Measurements from ENCODE around the gene GPX4.
A peak's percentile ranks its signal among the peaks of the same experiment; 100 is the strongest.

GPX4 gene

DNA sequence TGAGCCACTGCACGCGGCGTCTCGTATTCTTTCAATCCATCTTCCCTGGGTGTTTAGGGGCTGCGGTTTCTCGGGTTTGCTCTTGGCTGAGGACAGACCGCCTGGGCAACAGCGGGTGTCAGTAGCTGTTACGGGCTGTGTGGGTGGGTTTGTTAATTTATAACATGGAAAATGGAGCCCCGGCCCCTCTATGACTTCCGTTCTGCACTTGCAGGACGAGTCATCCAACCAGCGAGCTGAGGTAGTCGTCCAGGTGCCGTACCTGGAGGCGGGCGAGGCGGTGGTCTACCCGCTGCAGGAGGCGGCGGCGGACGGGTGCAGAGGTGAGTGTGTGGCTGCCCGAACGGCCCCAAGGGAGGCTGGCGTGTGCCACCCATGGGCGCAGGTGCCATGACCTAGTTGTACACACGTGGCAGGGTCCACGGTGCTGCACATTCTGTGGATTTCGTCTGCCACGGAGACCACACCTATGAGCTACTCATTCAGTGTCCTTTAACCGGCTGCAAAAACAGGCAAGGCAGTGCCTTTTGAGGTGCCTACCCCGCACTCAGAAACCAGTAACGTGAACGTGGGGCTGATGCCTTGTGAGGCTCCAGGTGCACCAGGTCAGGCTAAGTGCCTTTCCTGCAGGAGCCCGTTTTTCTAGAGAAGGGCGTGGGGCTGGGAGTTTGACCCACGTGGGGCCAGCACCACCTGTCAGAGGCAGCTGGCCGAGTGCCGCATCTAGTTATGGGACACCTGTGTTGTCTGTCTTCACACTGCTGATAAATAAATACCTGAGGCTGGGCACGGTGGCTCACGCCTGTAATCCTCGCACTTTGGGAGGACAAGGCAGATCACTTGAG lies 19.5 kb upstream of the GPX4 start:
- no peak for DNase-seq (ENCODE audit: low spot score)

DNA sequence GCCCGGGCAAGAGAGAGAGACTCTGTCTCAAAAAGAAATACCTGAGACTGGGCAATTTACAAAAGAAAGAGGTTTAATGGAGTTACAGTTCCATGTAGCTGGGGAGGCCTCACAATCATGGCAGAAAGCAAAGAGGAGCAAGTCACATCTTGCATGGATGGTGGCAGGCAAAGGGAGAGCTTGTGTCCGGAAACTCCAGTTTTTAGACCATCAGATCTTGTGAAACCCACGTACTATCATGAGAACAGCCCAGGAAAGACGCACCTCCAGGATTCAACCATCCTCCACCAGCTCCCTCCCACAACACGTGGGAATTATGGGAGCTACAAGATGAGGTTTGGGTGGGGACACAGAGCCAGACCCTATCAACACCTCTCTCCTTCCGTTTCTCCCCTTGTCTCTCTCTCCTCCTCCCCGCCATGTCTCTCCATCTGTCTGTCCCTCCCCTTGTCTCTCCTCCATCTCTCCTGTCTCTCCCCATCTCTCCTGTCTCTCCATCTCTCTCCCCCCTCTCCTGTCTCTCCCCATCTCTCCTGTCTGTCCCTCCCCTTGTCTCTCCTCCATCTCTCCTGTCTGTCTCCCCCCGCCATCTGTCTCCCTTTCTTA lies 18.6 kb upstream of the GPX4 start:
- DNase-seq (ENCODE audit: low spot score): no peak

DNA sequence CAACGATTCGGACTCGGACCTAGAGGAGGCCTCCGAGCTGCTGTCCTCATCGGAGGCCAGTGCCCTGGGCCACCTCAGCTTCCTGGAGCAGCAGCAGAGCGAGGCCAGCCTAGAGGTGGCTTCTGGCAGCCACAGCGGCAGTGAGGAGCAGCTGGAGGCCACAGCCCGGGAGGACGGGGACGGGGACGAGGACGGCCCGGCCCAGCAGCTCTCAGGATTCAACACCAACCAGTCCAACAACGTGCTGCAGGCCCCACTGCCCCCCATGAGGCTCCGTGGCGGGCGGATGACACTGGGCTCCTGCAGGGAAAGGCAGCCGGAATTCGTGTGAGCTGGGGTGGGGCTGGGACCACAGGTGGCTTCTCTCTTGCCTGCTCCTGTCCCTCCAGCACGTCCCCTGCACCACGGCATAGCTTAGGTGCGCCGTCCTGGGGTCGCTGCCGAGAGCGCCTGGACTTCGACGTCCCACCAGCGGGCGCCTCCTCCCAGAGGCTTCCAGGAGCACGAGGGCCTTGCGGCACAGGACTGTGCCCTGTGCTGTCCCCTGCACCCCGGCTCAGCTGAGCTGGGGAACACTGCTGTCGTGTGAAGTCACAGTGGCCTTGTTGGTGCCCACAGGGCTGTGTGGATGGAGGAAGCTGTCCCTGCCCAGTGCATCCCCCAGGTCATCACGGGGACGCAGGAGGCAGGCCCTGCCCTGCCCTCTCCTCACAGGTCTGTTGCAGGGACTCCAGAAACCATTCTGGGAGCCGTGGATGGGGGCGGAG lies 17.9 kb upstream of the GPX4 start:
- no peak for DNase-seq (ENCODE audit: low spot score)

DNA sequence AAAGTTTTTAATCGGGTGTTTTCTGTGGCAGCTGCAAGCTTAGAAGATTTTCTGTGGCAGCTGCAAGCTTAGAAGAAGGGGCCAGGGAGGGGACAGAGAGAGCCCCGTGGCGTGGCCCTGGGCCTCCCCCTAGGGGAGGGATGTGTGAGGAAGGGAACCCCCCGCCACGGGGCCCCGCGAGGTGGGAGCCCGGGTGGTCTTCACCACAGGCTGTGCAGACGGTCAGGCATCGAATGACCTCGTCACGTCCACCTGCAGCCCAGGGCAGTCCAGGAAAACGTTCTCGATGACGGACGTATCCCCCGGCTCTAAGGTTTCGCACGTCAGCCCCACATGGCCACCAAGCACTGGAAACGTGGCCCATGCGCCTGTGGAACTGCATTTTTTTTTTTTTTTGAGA lies 17.2 kb upstream of the GPX4 start:
- DNase-seq (ENCODE audit: low spot score): no peak

DNA sequence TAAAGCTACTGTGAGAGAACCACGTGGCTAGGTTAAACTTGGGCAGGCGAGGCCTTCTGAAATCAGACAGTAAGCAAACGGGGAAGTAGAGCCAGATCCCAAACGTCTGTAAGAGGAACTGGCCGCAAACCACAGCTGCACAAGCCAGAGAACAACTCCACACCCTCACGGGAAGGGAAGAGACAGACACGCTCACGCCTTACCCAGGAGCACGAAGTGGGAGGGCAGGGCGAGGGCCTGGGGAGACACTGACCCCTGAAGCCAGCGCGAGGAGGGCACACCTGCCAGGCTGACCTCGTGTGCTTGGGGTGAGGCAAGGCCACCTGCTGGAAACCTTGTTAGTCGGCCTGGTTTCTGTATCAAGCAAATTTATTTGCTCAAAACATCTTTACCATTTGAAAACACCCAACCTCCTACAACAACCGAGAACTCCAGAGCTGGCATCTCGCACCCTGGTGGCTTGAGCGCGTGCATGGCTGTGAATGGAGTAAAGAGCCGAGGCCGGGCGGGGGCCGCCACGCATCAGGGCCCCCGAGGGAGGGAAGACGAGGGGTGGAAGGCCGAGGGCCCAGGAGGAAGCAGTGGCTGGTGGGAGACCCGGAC lies 15.9 kb upstream of the GPX4 start:
- DNase-seq (ENCODE audit: low spot score): no peak

DNA sequence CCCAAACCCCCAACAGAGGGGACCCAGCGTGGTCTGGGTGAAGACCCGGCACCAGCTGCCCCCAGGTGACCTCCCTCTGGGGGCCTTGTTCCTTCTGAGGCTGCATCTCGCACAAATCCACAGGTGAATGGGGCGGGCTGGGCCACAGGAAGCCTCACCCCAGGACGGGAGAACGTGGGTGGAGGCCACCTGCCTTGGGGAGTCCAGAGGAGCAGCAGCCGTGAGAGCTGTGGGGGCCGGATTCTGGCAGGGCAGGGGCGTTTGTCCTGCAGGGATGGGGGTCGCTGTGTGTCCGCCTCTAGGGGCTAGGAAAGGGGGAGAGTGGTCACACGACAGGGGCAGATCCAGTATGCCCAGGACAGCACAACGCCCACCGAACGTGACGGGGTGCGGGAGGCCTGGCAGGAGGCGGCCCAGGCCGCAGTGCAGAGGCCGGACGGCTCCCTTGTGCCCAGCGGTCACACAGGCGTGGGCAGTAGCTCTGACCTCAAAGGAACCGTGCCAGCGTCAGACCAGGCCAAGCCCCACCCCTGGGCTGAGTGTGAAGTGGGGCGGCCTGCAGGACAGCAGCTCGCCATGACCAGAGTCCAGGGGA lies 15.3 kb upstream of the GPX4 start:
- no peak for DNase-seq (ENCODE audit: low spot score)

DNA sequence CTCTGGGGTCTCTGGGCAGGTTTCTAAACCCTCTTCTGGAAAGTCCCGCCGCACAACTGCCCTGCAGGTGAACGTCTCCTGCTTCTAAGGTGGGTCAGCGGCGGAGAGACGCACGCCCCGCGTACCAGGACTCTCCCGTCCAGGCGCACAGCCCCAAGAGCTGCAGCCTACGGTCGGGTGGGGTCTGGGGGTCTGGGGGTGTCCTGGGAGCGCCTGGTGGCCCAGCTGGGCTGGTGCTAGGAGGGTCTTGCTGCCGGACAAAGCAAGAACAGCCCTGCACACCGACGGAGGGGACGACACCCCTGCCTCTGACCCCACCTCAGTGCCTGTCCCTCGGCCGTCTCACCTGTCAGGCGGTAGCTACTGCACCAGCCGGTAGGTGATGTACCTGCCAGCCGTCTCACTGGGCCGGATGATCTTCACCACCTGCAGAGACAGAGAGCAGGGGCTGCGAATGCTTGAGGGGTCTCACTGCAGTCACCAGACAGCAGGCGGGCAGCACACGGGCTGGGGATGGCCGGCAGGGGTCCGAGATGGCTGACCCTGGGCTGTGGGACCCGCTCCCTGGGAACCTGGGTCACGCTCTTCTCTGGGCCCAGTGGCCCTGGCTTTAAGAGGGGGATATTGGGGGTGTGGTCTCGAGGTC lies 14.5 kb upstream of the GPX4 start:
- no peak for DNase-seq (ENCODE audit: low spot score)

DNA sequence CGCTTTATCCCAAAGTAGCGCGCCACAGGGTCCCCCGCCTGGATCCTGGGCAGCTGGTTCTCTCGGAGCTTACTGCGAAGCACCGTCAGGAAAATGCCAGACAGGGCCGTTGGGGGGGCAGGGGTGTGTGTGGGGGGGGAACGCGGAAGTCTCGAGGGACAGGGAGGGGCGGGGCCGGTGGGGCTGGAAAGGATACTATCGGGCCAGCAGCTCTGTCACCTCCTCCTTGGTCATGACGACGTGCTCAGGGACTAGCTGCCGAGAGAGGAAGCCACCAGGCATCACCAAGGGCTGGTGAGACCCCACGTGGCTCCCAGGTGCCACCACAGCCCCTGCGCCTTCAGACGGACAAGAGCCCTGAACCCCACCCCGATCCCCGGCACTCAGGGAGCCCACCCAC lies 13.9 kb upstream of the GPX4 start:
- no peak for DNase-seq (ENCODE audit: low spot score)

DNA sequence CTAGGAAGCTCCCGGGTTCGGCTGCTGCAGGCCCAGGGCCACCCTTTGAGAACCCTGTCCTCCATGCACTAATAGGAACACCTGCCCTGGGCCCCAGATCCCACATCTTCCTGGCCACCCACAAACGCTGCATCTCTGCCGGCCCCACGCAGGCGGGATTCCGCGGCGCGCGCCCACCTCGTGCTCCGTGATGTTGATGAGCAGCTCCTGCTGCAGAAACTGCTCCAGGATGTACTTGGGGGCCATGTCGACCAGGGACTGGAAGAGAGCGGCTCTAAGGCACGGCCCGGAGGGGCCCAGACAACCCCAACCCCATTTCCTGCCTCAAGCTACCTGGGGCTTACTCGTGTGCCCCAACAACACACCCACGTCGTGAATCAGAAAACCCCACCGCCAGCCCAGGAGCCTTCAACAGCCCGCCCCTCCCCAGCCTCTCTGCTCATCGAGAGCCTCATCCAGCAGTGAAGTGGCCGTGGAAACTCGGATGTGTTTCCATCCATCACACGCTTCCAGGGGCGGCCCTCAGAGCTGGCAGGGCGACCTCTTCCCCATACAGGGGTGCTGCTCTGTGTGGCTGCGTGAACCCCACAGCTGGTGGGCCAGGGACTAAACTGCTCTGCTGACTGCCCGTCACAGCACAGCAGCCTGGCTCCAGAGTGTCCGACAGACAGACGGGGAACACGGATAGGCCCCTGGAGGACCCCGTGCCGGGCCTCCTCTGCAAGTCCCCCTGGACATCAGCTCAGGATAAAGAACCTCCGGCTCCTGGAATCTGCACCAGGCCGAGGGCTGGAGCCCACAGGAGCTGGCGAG lies 12.9 kb upstream of the GPX4 start:
- no peak for DNase-seq (ENCODE audit: low spot score)

DNA sequence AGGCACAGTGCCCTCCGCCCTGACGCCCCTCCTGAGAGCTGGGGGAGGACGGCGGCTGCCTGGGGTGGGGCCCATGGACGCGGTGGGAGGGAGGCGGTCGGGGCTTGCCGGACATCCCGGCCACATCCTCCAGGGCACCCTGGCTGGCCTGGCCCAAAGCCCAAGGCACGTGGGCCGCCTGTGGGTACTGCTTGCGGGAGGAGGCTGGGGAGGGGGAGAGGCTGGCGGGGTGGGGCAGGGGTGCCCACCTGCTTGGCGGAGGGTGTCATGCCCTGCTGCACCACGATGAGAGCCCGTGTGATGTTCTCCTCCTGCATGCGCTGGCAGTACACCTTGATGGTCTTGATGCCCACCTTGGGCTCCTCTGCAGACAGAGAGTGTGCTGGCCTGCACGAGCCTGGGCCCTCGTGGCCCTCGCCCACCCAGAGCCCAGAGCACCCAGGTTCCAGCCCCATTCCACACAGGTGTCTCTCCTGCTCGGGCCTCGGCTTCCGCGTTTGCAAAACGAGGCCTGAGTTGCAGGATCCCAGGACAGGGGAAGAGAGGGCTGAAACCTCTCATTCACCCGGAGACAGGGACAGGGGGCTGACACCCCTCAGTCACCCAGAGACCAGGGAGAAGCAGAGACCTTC lies 12.1 kb upstream of the GPX4 start:
- no peak for DNase-seq (ENCODE audit: low spot score)

DNA sequence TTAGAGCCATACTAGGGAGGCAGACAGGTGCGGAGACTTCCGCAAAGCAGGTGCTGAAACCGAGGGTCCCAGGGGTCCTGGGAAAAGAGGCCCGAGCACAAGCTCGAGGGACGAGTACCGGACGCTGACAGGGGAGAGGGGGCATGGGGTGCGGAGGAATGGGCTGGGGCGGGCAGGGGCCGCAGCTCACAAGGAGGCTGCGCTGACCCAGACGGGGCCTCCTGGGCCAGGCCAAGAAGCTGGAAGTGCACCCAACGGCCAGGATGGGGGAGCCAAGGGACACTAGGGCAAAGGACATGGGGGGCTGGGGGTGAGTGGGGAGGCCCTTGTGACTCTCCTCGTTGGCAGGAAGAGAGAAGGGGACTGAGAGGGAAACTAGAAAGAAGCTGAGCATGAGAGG lies 10.5 kb upstream of the GPX4 start:
- no peak for DNase-seq (ENCODE audit: low spot score)

DNA sequence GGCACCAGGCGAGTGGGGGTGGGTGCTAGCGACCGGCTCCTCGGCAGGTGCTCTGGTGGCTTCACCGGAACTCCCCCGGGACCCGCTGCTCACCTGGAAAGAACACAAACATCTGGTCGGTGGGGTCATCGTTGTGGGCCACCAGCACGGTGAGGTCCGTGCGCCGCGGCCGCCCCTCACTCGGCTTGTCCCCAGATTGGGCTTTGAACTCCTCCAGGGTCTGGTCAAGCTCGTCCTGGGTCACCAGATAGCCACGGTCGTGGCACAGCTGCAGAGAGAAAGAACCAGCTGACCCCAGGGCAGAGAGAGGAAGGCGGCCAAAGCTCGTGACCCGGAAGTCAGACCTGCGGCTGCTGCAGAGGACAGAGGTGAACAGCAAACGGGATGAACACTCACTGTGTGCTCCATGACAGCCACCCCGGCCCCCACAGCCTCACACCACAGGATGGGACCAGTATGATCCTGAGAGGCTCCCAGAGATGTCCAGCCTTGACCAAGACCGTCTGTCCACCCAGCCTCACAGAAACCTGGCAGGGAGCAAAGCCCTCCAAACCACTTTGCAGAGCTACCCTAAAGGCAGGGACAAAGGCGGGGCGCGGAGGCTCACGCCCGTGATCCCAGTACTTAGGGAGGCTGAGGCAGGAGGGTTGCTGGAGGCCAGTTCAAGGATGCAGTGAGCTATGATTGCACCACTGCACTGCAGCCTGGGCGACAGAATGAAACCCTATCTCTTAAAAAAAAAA lies 9.8 kb upstream of the GPX4 start:
- DNase-seq (ENCODE audit: low spot score): no peak

DNA sequence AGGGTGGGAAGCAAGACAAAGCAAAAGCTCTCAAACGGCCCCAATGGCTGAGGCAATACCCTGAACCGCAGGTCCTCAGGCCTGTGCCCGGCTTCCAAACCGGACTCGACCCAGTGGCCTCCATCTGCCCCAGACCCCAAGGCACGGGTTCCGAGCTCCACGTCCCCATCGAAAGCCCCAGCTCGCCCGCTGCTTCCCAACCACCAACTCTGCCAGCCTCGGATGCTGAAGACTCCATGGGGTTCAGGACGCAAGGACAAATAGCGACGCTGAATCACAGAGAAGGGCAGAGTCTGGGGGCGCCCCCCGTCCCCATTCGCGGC lies 9.2 kb upstream of the GPX4 start:
- no peak for DNase-seq (ENCODE audit: low spot score)

DNA sequence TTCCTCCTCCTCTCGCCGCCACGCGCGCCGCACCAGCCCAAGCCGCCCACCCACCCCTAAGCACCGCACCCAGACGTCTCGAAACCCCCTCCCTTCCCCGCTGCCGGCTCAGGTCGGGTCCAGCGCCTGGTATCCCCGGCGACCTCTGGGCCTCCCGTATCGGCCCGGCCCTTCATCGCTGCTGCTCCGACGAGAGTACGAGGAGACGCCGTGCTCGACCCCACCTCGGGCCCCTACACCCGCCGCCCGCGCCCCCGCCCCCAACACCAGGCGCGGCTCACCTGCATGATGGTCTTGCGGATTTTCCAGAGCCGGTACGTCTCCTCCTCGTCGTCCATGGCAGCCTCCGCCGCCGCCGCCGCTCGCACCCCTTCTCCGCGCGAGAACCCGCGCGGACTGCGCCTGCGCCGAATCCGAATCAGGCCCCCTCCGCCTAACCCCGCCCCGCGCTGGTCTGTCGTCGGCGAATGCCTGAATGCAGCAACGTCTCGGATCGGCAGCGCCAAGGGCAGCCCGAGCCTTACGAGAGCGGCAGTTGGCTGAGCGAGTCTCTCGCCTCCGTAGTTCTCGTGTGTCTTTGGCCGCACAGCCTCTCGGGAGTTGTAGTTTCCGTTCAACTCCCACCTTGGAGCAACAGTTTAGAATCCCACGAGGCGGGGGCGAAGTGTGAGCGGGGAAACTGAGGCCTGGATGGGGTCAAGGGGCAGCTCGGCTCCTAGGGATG lies 8.7 kb upstream of the GPX4 start, which contains the start of gene POLR2E:
Gene POLR2E, minus strand, starts transcription at position 398 of the 724 bp plus-strand sequence. Its CDS starts 60 bp downstream, at position 338.
- DNase-seq (ENCODE audit: low spot score): peak; percentile 98

DNA sequence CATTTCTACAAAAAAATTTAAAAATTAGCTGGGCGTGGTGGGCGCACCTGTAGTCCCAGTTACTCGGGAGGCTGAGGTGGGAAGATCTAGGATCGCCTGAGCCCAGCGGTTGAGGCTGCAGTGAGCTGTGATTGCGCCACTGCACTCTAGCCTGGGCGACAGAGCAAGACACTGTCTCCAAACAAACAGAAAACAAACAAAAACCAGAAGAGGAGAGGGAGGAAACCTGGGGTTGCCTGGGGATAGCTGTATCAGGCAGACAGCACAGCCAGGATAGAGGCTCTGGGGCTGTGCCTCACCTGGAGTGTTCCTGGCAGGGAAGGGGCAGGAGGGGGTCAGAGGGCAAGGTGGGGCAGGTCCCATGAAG lies 6.0 kb upstream of the GPX4 start:
- DNase-seq (ENCODE audit: low spot score): no peak

DNA sequence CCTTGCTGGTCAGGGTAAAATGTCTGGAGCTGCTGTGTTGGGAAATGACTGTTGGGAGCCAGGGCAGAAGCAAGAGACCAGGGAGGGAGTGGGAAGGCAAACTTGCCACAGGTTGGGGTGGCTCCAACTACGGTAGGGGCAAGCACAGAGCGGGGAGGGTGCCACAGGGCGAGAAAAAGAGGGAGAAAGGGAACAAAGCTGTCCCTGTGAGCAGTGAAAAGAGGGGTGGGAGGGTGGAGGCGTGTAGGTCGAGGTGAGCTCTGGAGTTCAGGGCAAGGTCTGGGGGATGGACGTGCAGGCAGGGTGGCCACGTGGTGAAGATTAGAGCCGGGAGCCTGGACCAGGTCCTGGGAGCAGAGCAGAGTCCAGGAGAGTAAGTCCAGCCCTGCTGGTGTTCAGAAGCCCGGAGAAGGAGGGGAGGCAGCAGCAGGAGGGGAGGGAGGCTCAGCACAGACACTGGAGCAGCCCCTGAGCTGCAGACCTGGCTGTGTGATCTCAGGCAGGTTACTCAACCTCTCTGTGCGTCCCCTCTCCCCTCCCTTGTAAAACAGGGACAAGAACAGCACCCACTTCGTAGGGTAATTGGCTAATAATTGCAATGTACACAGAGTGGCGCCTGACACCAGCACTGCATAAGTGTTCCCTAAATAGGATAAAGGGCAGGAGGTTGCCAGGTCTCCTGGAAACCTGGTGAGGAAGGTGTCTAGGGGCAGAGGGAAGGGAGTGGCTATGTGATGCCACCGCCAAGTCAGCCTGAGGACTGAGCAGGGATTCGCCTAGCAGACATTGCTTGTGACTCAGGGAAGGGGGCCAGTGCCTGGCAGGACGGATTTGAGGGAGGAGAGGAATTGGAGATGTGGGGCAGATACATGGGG lies 5.4 kb upstream of the GPX4 start:
- DNase-seq (ENCODE audit: low spot score): no peak

DNA sequence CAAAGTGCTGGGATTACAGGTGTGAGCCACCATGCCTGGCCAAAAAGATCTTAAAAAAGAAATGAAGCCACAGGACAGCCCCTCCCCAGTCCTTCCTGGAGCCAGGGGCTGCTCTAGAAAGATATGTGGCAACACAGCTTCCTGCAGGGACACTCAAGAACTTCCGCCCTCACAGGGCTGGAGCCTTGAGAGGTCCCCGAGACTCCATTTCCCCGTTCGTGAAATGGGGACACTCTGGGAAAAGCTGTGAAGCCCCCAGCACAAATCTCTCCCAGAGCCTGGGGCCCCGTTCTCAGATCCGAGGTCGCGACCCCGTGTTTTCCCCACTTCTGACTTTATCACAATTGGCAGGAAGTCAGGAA lies 2.5 kb upstream of the GPX4 start:
- no peak for DNase-seq (ENCODE audit: low spot score)
